ENCODE data around the gene SMIM33. TPM values are rescaled to one million over a fixed set of nuclear protein-coding genes. Genes with fewer than 3 reads are reported as not detected.
"Not testable (repeated sequence)": the region's sequence is repeated elsewhere in the genome, so short reads cannot be mapped to it uniquely, and the experiment has no call there.

SMIM33 gene
- total and polyA plus RNA-seq, 2 donors (not counting 1 experiment from before 2014, with no cell fraction given): not detected

DNA sequence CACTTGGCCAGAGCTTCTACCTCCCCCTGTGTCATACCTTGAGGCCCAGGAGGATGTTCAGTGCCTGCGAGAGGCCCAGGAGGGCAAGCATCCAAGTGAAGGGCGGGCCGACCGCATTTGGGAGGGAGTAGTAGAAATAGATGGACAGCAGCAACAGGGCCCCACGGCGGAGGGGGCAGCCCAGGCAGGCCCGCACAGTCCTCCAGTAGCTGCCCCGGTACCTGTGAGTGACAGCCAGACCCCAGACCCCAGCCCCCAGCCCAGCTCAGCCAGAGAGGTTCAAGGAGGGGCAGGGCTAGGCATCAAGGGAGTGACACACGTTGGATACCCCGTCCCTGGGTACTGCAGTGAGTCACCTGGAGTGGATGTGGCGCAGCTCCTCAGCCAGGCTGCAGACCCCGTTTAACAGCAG, 10.3 kb downstream of the SMIM33 start:
- TF ChIP-seq, protein P1, sequence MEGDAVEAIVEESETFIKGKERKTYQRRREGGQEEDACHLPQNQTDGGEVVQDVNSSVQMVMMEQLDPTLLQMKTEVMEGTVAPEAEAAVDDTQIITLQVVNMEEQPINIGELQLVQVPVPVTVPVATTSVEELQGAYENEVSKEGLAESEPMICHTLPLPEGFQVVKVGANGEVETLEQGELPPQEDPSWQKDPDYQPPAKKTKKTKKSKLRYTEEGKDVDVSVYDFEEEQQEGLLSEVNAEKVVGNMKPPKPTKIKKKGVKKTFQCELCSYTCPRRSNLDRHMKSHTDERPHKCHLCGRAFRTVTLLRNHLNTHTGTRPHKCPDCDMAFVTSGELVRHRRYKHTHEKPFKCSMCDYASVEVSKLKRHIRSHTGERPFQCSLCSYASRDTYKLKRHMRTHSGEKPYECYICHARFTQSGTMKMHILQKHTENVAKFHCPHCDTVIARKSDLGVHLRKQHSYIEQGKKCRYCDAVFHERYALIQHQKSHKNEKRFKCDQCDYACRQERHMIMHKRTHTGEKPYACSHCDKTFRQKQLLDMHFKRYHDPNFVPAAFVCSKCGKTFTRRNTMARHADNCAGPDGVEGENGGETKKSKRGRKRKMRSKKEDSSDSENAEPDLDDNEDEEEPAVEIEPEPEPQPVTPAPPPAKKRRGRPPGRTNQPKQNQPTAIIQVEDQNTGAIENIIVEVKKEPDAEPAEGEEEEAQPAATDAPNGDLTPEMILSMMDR (conservative IDR thresholded peaks at IDR 0.05 in 1 of 2, IDR thresholded peaks at IDR 0.05 in 1 of 2; ENCODE audit: low read depth in 1 of 2, low read length in 2 of 2): no peak
- no peak for TF ChIP-seq EZH2 (IDR thresholded peaks at IDR 0.05; ENCODE audit: low read length, missing control alignments)
- H3K4me2 ChIP-seq (ENCODE audit: extremely low read depth, insufficient read depth, low read length): peak overlapping the region; percentile 98
- peaks cover 14% of the 10 kb centered on the region for H3K79me2 ChIP-seq (ENCODE audit: control insufficient read depth, insufficient read depth, low read length)
- peaks cover 8% of the 10 kb centered on the region for H3K36me3 ChIP-seq (ENCODE audit: control insufficient read depth, insufficient read depth, low read length)
- H3K9ac ChIP-seq (ENCODE audit: insufficient read depth, low read length): peak overlapping the region; percentile 80
- peaks cover 8% of the 10 kb centered on the region for H3K4me1 ChIP-seq (ENCODE audit: control insufficient read depth, extremely low read depth, insufficient read depth, low read length)
- peak overlapping the region; percentile 99 for H3K27ac ChIP-seq (ENCODE audit: insufficient read depth, low read length)
- H3K27me3 ChIP-seq (ENCODE audit: control insufficient read depth, insufficient read depth, low read length): no peaks in the 10 kb centered on the region
- peak overlapping the region; percentile 63 to 82 (median 73) for H3K4me3 ChIP-seq (replicated peaks in 1 of 4; ENCODE audit: control extremely low read depth in 1 of 4, insufficient read depth in 1 of 4, low read depth in 3 of 4, low read length in 4 of 4)
- H3K9me3 ChIP-seq (ENCODE audit: control insufficient read depth, insufficient read depth, low read depth, low read length): no peaks in the 10 kb centered on the region
- no peaks in the 10 kb centered on the region for H4K20me1 ChIP-seq (ENCODE audit: control insufficient read depth, extremely low read depth, insufficient read depth, low read length)
- no peak overlapping the region for H2AFZ ChIP-seq (ENCODE audit: low read length)
- DNase-seq (ENCODE audit: low read depth in 2 of 2): peak in 1 of 2 donors; percentile 42

DNA sequence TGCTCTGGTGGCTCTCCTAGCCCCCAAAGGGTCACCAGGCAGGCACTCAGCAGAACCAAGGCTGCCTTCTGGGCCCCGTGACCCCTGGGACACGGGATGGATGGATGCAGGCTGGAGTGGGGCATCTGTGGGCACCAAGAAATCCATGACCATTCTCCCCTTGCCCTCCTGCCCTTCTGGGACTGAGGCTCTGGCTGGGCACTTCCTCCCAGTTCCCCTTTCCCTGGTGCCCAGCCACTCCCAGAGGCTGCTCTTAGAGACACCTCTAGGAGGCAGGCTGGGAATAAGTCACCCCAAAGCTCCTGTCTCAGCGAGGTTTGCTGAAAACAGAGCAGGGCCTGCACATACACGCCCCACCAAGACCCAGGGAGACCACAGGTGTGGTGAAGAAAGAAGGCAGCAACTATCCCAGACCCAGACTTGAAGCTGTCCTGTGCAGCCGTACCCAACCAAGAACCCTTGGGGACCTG, 10.8 kb downstream of the SMIM33 start:
- Histone ChIP-seq H3K4me1 (ENCODE audit: control insufficient read depth, extremely low read depth, insufficient read depth, low read length) (peaks cover 8% of the 10 kb centered on the region), H3K4me3 (replicated peaks in 1 of 4; ENCODE audit: control extremely low read depth in 1 of 4, insufficient read depth in 1 of 4, low read depth in 3 of 4, low read length in 4 of 4) (peak overlapping the region; percentile 63 to 82 (median 73)), H2AFZ (ENCODE audit: low read length) (no peak overlapping the region), H3K9ac (ENCODE audit: insufficient read depth, low read length) (peak overlapping the region; percentile 80), H3K36me3 (ENCODE audit: control insufficient read depth, insufficient read depth, low read length) (peaks cover 6% of the 10 kb centered on the region), H3K4me2 (ENCODE audit: extremely low read depth, insufficient read depth, low read length) (peak overlapping the region; percentile 98), H3K9me3 (ENCODE audit: control insufficient read depth, insufficient read depth, low read depth, low read length) (no peaks in the 10 kb centered on the region), H3K79me2 (ENCODE audit: control insufficient read depth, insufficient read depth, low read length) (peaks cover 14% of the 10 kb centered on the region), H4K20me1 (ENCODE audit: control insufficient read depth, extremely low read depth, insufficient read depth, low read length) (no peaks in the 10 kb centered on the region), H3K27me3 (ENCODE audit: control insufficient read depth, insufficient read depth, low read length) (no peaks in the 10 kb centered on the region), H3K27ac (ENCODE audit: insufficient read depth, low read length) (peak overlapping the region; percentile 99)
- DNase-seq (ENCODE audit: low read depth in 2 of 2): peak in 1 of 2 donors; percentile 49
- TF ChIP-seq EZH2 (IDR thresholded peaks at IDR 0.05; ENCODE audit: low read length, missing control alignments): no peak
- TF ChIP-seq, protein P1 (conservative IDR thresholded peaks at IDR 0.05 in 1 of 2, IDR thresholded peaks at IDR 0.05 in 1 of 2; ENCODE audit: low read depth in 1 of 2, low read length in 2 of 2): peak; percentile 28 to 32

DNA sequence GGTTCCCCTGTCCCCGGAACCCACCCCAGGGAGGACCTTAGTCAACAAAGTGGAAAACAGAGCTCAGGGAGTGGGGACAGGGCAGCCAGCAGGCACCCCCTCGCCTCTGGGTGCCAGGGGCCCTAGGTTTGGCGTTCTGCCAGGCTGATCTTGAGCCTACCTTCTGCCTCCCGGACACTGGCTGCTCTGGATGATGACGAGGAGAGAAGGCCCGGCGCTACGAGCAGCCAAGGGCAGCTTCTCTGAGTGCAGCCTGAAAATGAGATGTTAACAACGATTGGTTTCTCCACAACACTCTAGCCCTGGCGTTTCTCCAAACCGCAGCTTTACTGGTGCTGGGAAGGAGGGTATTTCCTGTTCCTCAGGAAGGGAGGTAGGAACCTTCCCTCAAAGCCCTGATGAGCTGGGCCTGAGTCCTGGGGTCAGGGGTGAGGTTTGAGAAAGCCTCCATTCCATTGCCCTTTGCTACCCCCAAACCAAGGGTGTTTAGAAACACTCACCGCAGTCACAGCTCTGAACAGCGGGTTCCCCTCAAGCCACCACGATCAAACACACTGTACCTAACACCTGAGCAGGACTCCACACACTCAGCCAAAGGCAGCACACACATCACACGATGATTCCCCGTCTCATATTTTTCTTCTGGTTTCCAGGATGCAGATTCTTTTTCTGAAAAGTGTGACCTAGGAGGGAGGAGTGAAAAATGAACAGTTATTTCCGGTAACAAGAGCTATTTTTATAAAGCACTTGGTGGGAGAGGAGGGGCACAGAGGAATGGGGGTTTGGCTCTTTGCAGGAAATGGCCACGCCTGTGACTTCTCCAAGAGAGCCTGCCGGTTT, 11.5 kb downstream of the SMIM33 start, which contains the start of gene STING1:
TSS of gene STING1 (minus strand) at position 709 of the 840 bp plus-strand sequence. CDS start 1,054 bp downstream, outside the sequence.
- H4K20me1 ChIP-seq (ENCODE audit: control insufficient read depth, extremely low read depth, insufficient read depth, low read length): no peaks in the 10 kb centered on the region
- peak; percentile 95 to 97 for DNase-seq (ENCODE audit: low read depth in 2 of 2)
- no peaks in the 10 kb centered on the region for H3K27me3 ChIP-seq (ENCODE audit: control insufficient read depth, insufficient read depth, low read length)
- peak within 1 kb of the TSS; percentile 98 for H3K4me2 ChIP-seq (ENCODE audit: extremely low read depth, insufficient read depth, low read length)
- H3K36me3 ChIP-seq (ENCODE audit: control insufficient read depth, insufficient read depth, low read length): peaks cover 3% of the 10 kb centered on the region
- peaks cover 14% of the 10 kb centered on the region for H3K79me2 ChIP-seq (ENCODE audit: control insufficient read depth, insufficient read depth, low read length)
- H3K4me3 ChIP-seq (replicated peaks in 1 of 4; ENCODE audit: control extremely low read depth in 1 of 4, insufficient read depth in 1 of 4, low read depth in 3 of 4, low read length in 4 of 4): peak within 1 kb of the TSS; percentile 63 to 82 (median 73)
- H3K4me1 ChIP-seq (ENCODE audit: control insufficient read depth, extremely low read depth, insufficient read depth, low read length): peaks cover 8% of the 10 kb centered on the region
- no peak for TF ChIP-seq EZH2 (IDR thresholded peaks at IDR 0.05; ENCODE audit: low read length, missing control alignments)
- TF ChIP-seq, protein P1 (conservative IDR thresholded peaks at IDR 0.05 in 1 of 2, IDR thresholded peaks at IDR 0.05 in 1 of 2; ENCODE audit: low read depth in 1 of 2, low read length in 2 of 2): peak in 1 of 2 donors; percentile 2
- peak within 1 kb of the TSS; percentile 73 for H2AFZ ChIP-seq (ENCODE audit: low read length)
- no peaks in the 10 kb centered on the region for H3K9me3 ChIP-seq (ENCODE audit: control insufficient read depth, insufficient read depth, low read depth, low read length)
- peak within 1 kb of the TSS; percentile 80 for H3K9ac ChIP-seq (ENCODE audit: insufficient read depth, low read length)
- H3K27ac ChIP-seq (ENCODE audit: insufficient read depth, low read length): peak within 1 kb of the TSS; percentile 99

DNA sequence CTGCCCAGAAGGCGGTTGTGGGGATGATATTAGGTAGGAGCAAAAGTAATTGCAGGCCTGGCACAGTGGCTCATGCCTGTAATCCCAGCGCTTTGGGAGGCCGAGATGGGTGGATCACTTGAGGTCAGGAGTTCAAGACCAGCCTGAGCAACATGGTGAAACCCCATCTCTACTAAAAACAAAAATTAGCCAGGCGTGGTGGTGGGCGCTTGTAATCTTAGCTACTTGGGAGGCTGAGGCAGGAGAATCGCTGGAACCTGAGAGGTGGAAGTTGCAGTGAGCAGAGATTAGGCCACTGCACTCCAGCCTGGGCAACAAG, 12.0 kb downstream of the SMIM33 start:
- Histone ChIP-seq H3K79me2 (ENCODE audit: control insufficient read depth, insufficient read depth, low read length) (peaks cover 14% of the 10 kb centered on the region), H3K4me2 (ENCODE audit: extremely low read depth, insufficient read depth, low read length) (peak overlapping the region; percentile 98), H3K9ac (ENCODE audit: insufficient read depth, low read length) (peak overlapping the region; percentile 80), H3K27ac (ENCODE audit: insufficient read depth, low read length) (peak overlapping the region; percentile 99), H3K4me3 (replicated peaks in 1 of 4; ENCODE audit: control extremely low read depth in 1 of 4, insufficient read depth in 1 of 4, low read depth in 3 of 4, low read length in 4 of 4) (peak overlapping the region in 2 of 4 experiments; percentile 63 to 82), H2AFZ (ENCODE audit: low read length) (peak overlapping the region; percentile 73)
- H3K9me3 ChIP-seq (ENCODE audit: control insufficient read depth, insufficient read depth, low read depth, low read length); H3K36me3 ChIP-seq (ENCODE audit: control insufficient read depth, insufficient read depth, low read length); H3K4me1 ChIP-seq (ENCODE audit: control insufficient read depth, extremely low read depth, insufficient read depth, low read length); H4K20me1 ChIP-seq (ENCODE audit: control insufficient read depth, extremely low read depth, insufficient read depth, low read length); DNase-seq (ENCODE audit: low read depth in 2 of 2); H3K27me3 ChIP-seq (ENCODE audit: control insufficient read depth, insufficient read depth, low read length): not testable (repeated sequence)

All from fibroblast of lung (primary cell).